Neural cell (in vitro differentiated cells): ENCODE data around the gene MCC. TPM values are rescaled to one million over a fixed set of nuclear protein-coding genes. Genes with fewer than 3 reads are reported as not detected.

Source experiments
- H2AFZ ChIP-seq: fragments of 200-600, 300-800 bp; sonication (generic), shearing (Covaris generic); 2 replicates; pipeline ENCODE4 v1.6.0; 2014; ENCODE audit warnings: low read depth, mild to moderate bottlenecking, antibody characterized with exemption, low read length, moderate library complexity
- H3F3A ChIP-seq: fragments of 200-600 bp; shearing (Covaris generic); 2 replicates; pipeline ENCODE4 v1.6.1; 2016; ENCODE audit warnings: mild to moderate bottlenecking, moderate library complexity, mixed read lengths, antibody characterized with exemption, low read length; ENCODE audit not compliant: insufficient read depth, poor library complexity, severe bottlenecking
- H3K27ac ChIP-seq: fragments of 200-600, 300-800 bp; sonication (generic), shearing (Covaris generic); 2 replicates; pipeline ENCODE4 v1.5.1; 2014; ENCODE audit warnings: mild to moderate bottlenecking, low read length, moderate library complexity
- H3K27me3 ChIP-seq: fragments of 300-800, 200-600 bp; sonication (generic), shearing (Covaris generic); 2 replicates; pipeline ENCODE4 v1.6.0; 2014; ENCODE audit warnings: mild to moderate bottlenecking, low read depth, low read length, moderate library complexity; ENCODE audit not compliant: insufficient read depth
- H3K36me3 ChIP-seq: fragments of 300-800, 200-600 bp; sonication (generic), shearing (Covaris generic); 2 replicates; pipeline ENCODE4 v1.5.1; 2014; ENCODE audit warnings: mild to moderate bottlenecking, antibody characterized with exemption, low read length, moderate library complexity; ENCODE audit not compliant: insufficient read depth
- H3K4me2 ChIP-seq: fragments of 300-800, 200-600 bp; sonication (generic), shearing (Covaris generic); 2 replicates; pipeline ENCODE4 v1.6.0; 2014; ENCODE audit warnings: mild to moderate bottlenecking, low read length
- H3K4me3 ChIP-seq: fragments of 300-800, 200-600 bp; sonication (generic), shearing (Covaris generic); 2 replicates; pipeline ENCODE4 v1.5.1; 2014; ENCODE audit warnings: mild to moderate bottlenecking, low read length, moderate library complexity
- H3K79me2 ChIP-seq: fragments of 200-600 bp; shearing (Covaris generic); replicated peaks from 2 replicates; pipeline ENCODE4 v1.6.0; 2014; ENCODE audit warnings: mild to moderate bottlenecking, low read length, moderate library complexity; ENCODE audit not compliant: insufficient read depth
- H3K9ac ChIP-seq: fragments of 300-800, 200-600 bp; sonication (generic), shearing (Covaris generic); 2 replicates; pipeline ENCODE4 v1.6.1; 2016; ENCODE audit warnings: mild to moderate bottlenecking, low read length, mixed read lengths
- H3K9me2 ChIP-seq: fragments of 200-600 bp; shearing (Covaris generic); 2 replicates; pipeline ENCODE4 v1.6.1; 2016; ENCODE audit warnings: mild to moderate bottlenecking, low read length, mixed read lengths; ENCODE audit not compliant: insufficient read depth
- H3K9me3 ChIP-seq: fragments of 200-600, 300-800 bp; sonication (generic), shearing (Covaris generic); 2 replicates; pipeline ENCODE4 v1.6.1; 2016; ENCODE audit warnings: mild to moderate bottlenecking, mixed run types, low read length, moderate library complexity, mixed read lengths
- H4K20me1 ChIP-seq: fragments of 200-600 bp; shearing (Covaris generic); 2 replicates; pipeline ENCODE4 v1.6.1; 2016; ENCODE audit warnings: mild to moderate bottlenecking, mixed run types; ENCODE audit not compliant: insufficient read depth
- CTCF ChIP-seq: fragments of 450-650 bp; IDR thresholded peaks from 2 replicates; pipeline ENCODE4 v1.5.1; 2014; ENCODE audit warnings: antibody characterized with exemption, mild to moderate bottlenecking, moderate library complexity; ENCODE audit not compliant: poor library complexity, severe bottlenecking
- EP300 ChIP-seq: fragments of 450-650 bp; conservative IDR thresholded peaks from 2 replicates; pipeline ENCODE4 v1.6.1; 2014; ENCODE audit warnings: antibody characterized with exemption, mild to moderate bottlenecking, moderate library complexity; ENCODE audit not compliant: poor library complexity, severe bottlenecking
- EZH2 ChIP-seq: fragments of 200-600, 300-800 bp; shearing (Covaris generic), sonication (generic); IDR thresholded peaks from 2 replicates; pipeline ENCODE4 v1.6.1; 2014; ENCODE audit warnings: antibody characterized with exemption, low read length, borderline replicate concordance, mild to moderate bottlenecking; ENCODE audit not compliant: insufficient read depth, poor library complexity, severe bottlenecking
- MXI1 ChIP-seq: fragments of 450-650 bp; conservative IDR thresholded peaks from 2 replicates; pipeline ENCODE4 v1.6.1; 2014; ENCODE audit warnings: antibody characterized with exemption, mild to moderate bottlenecking; ENCODE audit not compliant: poor library complexity, severe bottlenecking
- POLR2AphosphoS5 ChIP-seq: IDR thresholded peaks from 2 replicates; pipeline ENCODE4 v1.6.1; 2012
- RAD21 ChIP-seq: fragments of 450-650 bp; conservative IDR thresholded peaks from 2 replicates; pipeline ENCODE4 v1.6.1; 2014; ENCODE audit warnings: antibody characterized with exemption, mild to moderate bottlenecking, moderate library complexity
- REST ChIP-seq: IDR thresholded peaks from 2 replicates; pipeline ENCODE4 v1.6.1; 2012; ENCODE audit warnings: borderline replicate concordance
- SMC3 ChIP-seq: fragments of 450-650 bp; conservative IDR thresholded peaks from 2 replicates; pipeline ENCODE4 v1.6.1; 2014; ENCODE audit warnings: antibody characterized with exemption, mild to moderate bottlenecking, moderate library complexity; ENCODE audit not compliant: poor library complexity
- TAF1 ChIP-seq: IDR thresholded peaks from 2 replicates; pipeline ENCODE4 v1.6.1; 2012; ENCODE audit warnings: low read depth
- polyA plus RNA-seq: library from polyadenylated mRNA; depleted of rRNA; stranded (reverse); fragments of >200 nt; gene quantifications from 2 replicates; pipeline ENCODE4 v1.2.3, GENCODE V29; 2014

MCC gene
- polyA plus RNA-seq, 1 donor from 2014 or later: 2.2 TPM

GRCh38 chr5:113142186-113142585 lies 346.1 kb downstream of the MCC start:
- H3K36me3 ChIP-seq: no peaks in the 10 kb centered on the region
- no peaks in the 10 kb centered on the region for H4K20me1 ChIP-seq
- H3K9ac ChIP-seq: no peak overlapping the region
- no peaks in the 10 kb centered on the region for H3K9me2 ChIP-seq
- H3K79me2 ChIP-seq: no peaks in the 10 kb centered on the region
- H3K9me3 ChIP-seq: no peaks in the 10 kb centered on the region
- no peak overlapping the region for H3K4me2 ChIP-seq
- H2AFZ ChIP-seq: no peak overlapping the region
- no peaks in the 10 kb centered on the region for H3K27me3 ChIP-seq
- no peak overlapping the region for H3K4me3 ChIP-seq
- H3K27ac ChIP-seq: no peak overlapping the region
- TF ChIP-seq EZH2 (no peak), REST (no peak), CTCF (no peak), SMC3 (no peak), TAF1 (no peak), RAD21 (no peak), MXI1 (no peak), EP300 (no peak), POLR2AphosphoS5 (no peak)
- no peaks in the 10 kb centered on the region for H3F3A ChIP-seq

GRCh38 chr5:113140837-113141671 lies 347.2 kb downstream of the MCC start:
- no peaks in the 10 kb centered on the region for H3K9me2 ChIP-seq
- TF ChIP-seq SMC3 (no peak), EZH2 (no peak), REST (no peak), MXI1 (no peak), EP300 (no peak), CTCF (no peak), RAD21 (no peak), TAF1 (no peak), POLR2AphosphoS5 (no peak)
- H3K4me2 ChIP-seq: no peak overlapping the region
- no peak overlapping the region for H3K9ac ChIP-seq
- H3K4me3 ChIP-seq: no peak overlapping the region
- H3K27ac ChIP-seq: no peak overlapping the region
- H3F3A ChIP-seq: no peaks in the 10 kb centered on the region
- no peak overlapping the region for H2AFZ ChIP-seq
- no peaks in the 10 kb centered on the region for H3K27me3 ChIP-seq
- no peaks in the 10 kb centered on the region for H3K79me2 ChIP-seq
- H4K20me1 ChIP-seq: no peaks in the 10 kb centered on the region
- H3K36me3 ChIP-seq: no peaks in the 10 kb centered on the region
- no peaks in the 10 kb centered on the region for H3K9me3 ChIP-seq
